Dermis microvascular lymphatic vessel endothelial cell (primary cell): ENCODE data around the gene PTGER2. TPM values are rescaled to one million over a fixed set of nuclear protein-coding genes. Genes with fewer than 3 reads are reported as not detected.

Experiments used
- DNase-seq, 2 donors: peaks; one replicate each; pipeline versions ENCODE4 v3.0.0 to v3.0.0-alpha.2; 2010; ENCODE audit warnings: low read depth in 2 of 2
- total RNA-seq: library from RNA; depleted of rRNA; stranded (reverse); fragments of >200 nt; gene quantifications from 2 replicates; pipeline ENCODE4 v1.2.1, GENCODE V29; 2014

PTGER2 gene
- total RNA-seq = under 0.01 TPM in 1 of 2 replicates, not detected in the other

GRCh38 chr14:52313903-52314594 is at the start of gene PTGER2:
PTGER2 (plus strand) TSS chr14:52314312; CDS start chr14:52314549, 237 bp downstream.
- peak in 1 of 2 donors; percentile 63 for DNase-seq

DNA sequence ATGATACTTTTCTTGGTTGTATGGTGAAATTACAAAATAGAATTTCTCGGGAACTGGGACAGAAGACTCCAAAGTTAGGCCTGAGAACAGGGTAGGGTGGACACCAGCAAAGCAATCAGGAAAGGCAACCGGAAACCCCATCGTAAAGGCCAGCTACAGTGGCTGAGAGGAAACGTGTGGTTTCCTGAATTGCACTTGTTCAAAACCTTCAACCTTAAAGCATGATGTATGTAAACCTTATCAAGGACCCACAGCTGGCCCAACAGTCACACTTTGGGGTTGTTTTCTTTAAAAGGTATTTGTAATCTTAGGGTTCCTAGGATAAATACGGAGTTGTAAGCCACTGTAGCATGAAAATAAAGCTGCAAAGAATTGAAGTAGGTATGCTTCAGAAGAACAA is 48.9 kb upstream of the PTGER2 start:
- peak in 1 of 2 donors; percentile 47 for DNase-seq

DNA sequence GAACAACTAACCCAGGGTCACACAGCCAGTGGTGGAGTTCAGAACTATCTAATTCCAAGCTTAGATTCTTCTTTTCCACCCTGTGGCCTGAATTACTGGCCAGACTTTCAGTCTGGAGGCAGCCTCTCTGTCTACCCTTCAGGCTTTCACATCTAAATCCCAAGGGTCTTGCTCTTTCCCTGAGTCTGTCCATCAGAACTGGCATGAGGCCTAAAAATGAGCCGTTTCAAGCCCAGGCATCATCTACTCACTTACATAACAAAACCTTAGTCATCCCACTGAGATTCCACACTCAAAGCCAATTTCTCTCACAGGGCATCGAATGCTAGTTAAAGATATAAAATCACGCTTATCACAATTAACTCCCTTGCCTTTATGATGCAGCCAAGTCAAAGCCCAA is 47.9 kb upstream of the PTGER2 start:
- DNase-seq = no peak

- DNase-seq = no peak
These were observed 47.3 kb upstream of the PTGER2 start for GRCh38 chr14:52266782-52267181.

- no peak for DNase-seq
These were observed 46.4 kb upstream of the PTGER2 start, which contains the start of gene PTGDR for GRCh38 chr14:52267501-52268278. PTGDR (plus strand) TSS chr14:52267698; CDS start chr14:52267815, 117 bp downstream.

DNA sequence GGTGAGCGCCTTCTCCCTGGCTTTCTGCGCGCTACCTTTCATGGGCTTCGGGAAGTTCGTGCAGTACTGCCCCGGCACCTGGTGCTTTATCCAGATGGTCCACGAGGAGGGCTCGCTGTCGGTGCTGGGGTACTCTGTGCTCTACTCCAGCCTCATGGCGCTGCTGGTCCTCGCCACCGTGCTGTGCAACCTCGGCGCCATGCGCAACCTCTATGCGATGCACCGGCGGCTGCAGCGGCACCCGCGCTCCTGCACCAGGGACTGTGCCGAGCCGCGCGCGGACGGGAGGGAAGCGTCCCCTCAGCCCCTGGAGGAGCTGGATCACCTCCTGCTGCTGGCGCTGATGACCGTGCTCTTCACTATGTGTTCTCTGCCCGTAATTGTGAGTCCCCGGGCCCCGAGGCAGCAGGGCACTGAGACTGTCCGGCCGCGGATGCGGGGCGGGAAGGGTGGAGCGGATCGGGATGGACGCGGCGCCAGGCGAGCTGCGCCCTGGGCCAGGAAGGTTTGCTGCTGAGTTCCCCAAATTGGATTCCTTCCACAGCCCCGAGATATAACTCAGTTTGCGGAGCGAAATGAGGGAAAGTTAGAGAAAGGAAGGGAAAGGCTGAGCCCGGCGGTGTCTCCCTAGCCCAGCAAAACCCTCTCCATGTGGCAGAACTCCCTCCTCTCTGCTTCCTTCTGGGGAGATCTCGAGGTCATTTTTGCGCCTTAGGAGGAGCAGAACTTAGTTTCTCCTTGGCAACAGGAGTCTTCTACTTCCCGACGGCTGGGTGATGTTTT is 45.6 kb upstream of the PTGER2 start:
- no peak for DNase-seq

- DNase-seq = no peak
These were observed 45.0 kb upstream of the PTGER2 start for GRCh38 chr14:52269100-52269499.

DNA sequence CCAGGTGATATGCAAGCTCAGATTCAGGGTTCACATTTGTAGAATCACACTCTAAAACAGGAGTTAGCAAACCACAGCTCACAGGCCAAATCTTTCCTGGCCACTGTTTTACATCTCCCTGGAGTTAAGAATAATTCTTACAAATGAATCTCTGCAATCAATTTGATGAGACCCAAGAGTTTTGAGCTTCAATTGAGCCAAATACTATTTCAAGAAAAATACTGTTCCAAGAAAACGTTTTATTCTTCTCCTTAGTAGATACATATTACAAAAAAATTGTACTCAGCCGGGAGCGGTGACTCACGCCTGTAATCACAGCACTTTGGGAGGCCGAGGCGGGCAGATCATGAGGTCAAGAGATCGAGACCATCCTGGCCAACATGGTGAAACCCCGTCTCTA is 44.1 kb upstream of the PTGER2 start:
- no peak for DNase-seq

- no peak for DNase-seq
These were observed 42.6 kb upstream of the PTGER2 start for GRCh38 chr14:52271538-52271937.

DNA sequence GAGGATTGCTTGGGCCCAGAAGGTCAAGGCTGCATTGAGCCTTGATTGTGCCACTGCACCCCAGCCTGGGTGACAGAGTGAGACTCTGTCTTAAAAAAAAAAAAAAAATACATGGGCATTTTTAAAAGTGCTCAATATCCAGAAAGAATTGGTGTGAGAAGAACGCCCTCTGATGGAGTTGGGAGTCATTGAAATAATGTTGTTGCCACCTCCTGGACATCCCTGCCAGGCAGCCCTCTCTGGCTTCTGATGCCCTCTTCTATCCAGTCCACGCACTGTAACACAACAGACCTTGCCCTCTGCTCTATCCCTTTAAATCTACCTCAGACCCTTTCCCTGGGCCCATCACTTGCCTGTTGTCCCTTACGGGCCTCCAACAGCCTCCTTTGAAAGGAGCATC is 41.7 kb upstream of the PTGER2 start:
- peak in 1 of 2 donors; percentile 23 for DNase-seq

- no peak for DNase-seq
These were observed 38.7 kb upstream of the PTGER2 start for GRCh38 chr14:52275372-52275771.

GRCh38 chr14:52277552-52277951 is 36.6 kb upstream of the PTGER2 start:
- DNase-seq = no peak

DNA sequence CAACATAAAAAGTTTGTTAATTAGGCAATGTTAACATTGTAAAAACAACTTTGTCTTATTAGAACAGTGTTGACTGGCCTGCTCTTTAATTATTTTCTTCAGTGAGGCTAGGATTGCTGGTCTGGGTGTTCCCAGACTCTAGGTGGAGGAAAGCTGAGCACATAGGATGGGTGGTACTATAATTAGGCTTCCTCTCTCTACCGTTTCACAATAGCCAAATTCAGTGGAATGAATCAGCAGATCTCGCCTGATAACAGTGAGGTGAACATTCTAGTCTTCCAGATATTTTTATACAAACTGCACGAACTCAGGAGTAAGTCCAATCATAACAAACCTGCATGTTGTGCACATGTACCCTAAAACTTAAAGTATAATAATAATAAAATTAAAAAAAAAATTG is 34.7 kb upstream of the PTGER2 start:
- DNase-seq = peak in 1 of 2 donors; percentile 7

DNA sequence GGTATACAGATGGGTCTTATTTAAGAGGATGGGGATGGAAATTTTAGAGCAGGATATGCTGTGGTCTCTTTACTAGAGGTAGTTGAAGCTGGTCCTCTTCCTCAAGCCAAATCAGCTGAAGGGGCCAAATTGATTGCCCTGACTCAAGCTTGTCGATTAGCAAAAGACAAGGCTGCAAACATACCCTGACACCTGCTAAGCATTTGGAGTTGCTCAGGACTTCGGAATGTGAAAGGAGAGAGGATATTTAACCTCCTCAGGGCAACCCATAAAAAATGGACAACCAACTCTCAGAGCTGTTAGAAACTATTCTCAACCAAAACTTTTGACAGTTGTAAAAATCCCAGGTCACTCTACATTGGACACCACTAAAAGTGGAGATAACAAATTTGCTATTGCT is 31.0 kb upstream of the PTGER2 start:
- DNase-seq = no peak

DNA sequence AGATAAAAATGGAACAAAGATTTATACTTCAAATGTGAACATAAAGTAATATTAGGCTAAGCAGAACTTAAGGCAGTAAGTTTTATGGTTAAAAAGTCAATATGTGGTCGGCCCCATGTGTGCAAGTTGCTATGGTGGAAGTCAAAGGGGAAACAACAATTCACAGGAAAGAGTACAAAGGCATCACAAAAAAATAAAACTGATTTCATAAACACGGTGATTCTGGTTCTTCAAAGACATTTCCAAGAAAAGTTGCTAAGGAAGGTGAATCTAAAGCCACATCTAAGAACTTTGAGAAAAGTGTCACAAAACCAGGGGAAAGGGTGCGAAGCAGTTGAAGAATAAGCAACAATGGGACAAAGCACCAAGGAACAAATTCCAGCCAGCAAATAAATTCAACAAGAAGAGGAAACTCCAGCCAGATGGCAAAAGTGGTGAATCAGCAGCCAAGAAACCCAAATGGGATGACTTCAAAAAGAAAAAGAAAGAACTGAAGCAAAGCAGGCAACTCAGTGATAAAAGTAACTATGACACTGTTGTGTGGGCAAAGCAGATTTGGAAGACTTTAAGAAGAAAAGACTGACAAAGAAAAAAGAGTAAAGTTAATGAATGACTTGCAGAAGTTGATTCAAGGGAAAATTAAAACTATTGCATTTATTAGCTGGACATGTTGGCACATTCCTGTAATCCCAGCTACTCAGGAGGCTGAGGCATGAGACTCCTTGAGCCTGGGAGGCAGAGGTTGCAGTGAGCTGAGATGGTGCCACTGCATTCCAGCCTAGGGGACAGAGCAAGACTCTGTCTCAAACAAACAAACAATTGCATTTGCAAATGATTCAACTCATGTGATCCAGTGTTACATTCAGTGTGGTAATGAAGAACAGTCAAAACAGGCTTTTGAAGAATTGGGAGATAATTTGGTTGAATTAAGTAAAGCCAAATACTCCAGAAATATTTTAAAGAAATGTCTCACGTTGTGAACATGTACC is 27.2 kb upstream of the PTGER2 start:
- no peak for DNase-seq

GRCh38 chr14:52296378-52296777 is 17.7 kb upstream of the PTGER2 start:
- no peak for DNase-seq

GRCh38 chr14:52298795-52299194 is 15.3 kb upstream of the PTGER2 start:
- DNase-seq = no peak

DNA sequence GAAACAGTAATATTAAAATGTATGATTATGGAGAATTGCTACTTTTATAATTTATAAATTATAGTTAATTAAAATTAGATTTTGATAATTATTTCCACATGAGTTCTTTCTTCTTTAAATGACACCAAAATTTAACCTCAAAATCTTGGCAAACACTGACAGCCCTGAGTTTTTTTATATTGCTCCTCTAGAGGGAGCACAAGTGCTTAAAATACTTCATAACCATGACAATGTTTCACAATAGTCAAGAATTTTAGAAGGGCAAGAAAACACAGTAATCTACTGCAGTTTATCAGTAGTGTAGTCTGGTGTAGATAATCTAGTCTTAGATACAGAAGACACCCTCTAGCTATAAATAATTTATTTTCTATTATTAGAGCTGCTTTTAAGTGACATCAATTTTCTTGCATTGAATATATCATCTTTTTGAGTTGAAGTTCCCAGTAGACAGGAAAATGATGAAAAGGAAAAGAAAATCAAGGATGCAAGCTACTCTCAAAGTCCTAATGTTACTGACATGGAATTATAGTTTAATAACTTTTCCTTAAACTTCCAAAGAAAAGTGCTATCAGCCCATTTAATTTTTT is 14.3 kb upstream of the PTGER2 start:
- DNase-seq = peak; percentile 26 to 43

DNA sequence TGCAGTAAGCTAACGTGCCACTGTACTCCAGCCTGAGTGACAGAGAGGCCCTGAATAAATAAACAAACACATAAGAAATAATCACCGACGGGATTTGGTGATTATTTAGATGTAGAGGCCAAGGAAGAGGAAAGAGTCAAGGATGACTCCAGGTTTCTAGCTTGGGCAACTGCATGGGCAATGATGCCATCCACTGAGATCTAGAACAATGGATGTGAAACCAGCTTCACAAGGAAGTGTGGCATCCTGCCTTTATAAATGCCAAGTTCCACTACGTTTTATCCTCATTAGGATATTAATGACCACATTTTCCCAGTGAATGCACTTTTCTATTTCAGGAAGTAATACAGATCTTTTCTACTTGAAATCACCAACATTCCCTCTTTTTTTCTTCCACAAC is 10.9 kb upstream of the PTGER2 start:
- DNase-seq = no peak

GRCh38 chr14:52304248-52304904 is 9.7 kb upstream of the PTGER2 start:
- no peak for DNase-seq
